Activated gamma-delta T cell (primary cell): Measurements from ENCODE around the gene PIEZO2.
"Not testable (repeated sequence)": the region's sequence is repeated elsewhere in the genome, so short reads cannot be mapped to it uniquely, and the experiment has no call there.

Experiments used
- DNase-seq: peaks from one replicate; lab custom pipeline; 2025; lab: John Stamatoyannopoulos, UW

The PIEZO2 gene

DNA sequence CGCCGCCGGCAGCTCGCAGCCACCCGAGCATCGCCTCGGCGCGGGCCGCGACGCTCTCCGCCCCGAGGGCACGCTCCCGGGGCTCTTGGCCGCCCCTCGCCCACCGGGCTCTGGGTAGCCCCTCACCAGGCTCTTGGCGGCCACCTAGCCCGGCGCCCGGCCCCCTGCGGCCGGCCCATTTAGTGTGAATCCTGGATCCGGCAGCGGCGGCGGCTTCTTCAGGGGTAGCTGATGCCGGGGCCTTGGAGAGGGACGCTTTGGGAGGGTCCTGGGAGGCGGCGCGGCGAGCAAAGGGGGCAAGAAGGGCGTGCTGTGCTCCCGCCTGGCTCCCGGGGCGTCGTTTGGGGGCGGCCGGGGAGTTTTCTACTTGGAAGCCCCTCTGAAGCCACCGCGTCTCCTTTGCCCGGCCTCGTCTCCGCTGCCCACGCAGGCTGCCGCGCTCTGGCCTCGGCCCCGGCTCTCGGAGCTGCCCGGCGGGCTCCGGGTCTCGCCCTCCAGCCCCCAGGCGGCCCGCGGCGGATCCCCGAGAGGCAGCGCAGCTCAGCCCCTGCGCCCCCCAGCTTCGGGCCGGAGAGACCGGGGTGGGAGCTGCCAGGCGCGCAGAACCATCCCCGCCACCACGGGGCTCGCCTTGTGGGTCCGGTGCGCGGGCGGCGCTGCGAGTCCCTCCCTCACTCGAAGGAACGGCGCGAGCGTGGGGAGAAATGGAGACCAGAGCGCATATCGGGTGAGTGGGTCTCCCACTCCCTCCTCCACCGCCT is 509 bp downstream of the PIEZO2 start:
- DNase-seq = no peak

GRCh38 chr18:11147962-11148679 is 1.2 kb downstream of the PIEZO2 start:
- no peak for DNase-seq

DNA sequence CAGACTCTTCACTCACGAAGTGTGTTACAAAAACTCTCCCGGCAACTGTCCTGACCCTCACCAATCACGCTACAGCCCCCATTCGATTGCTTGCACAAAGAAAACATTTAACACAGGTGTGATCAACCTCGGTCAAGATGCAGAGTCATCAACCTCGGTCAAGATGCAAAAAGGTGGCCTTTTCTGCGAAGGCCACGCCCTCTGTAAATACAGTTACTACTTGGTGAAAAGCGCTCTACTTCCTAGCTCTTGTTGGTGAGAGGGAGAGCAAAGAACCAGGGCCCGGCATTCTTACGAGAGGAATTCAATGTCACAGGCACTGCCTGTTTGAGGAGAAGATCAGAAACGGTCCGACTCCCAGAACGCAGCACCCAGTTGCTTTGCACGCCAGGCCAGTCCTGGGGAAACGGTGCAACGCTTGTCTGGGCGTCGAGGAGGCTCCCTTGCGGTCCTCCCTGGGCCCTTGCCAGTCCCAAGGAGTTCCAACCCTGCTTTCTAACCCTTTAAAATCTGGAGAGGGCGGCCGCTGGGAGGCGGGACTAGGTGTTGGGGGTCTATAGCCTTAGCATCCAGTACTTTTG is 1.9 kb downstream of the PIEZO2 start:
- no peak for DNase-seq

DNA sequence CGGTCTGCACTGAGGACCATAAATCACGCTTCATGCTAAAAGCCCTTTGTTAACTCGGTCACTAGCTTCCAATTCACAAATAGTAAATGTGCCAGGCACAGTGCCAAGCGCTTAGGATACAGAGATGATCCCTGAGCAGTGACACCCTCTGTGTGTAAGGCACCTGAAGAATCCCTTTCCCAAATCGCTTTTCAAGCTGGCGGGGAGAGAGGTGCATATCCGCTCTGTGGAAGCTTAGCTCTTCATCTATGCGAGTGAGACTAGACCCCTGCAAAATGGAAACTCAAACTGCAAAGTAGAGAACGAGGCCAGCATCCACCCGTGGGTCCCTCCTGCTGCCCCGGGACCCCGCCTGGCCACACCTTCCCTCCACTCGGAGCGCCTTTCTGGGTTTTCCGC is 2.4 kb downstream of the PIEZO2 start:
- no peak for DNase-seq

GRCh38 chr18:11146238-11146946 is 3.0 kb downstream of the PIEZO2 start:
- no peak for DNase-seq

DNA sequence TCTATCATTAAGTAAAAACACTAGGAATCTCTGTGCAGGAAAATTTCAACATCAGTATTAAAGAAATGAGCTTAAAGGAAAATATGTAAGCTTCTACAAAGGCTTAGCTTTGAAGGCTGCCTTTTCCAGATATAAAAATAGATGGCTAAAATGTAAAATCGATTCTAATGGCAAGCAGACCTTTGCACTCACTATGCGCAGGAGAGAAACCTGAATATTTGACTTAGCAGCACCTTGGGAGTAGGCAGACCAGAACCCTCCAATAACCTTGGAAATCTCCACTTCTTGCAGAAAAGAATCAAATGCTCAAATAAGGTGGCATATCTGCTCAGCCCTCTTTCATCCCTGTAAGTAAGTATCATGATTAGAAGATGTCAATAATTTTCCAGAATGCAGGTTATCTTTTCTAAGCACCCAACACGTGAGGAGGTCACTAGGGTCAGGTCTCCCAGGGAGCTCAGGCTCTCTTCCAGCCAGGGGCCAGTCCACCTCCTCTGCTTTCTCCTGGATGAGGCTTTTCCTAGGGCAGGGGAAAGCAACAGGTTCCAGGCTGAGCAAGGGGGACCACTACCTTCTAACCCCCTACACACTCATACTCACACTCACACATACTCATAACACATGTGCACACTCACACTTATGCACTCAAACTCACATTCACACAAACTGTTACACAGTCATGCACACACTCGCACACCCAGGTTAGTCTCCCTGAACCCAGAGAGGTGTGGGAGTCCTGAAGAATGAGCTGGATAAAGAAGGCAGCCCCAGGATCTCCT is 3.8 kb downstream of the PIEZO2 start:
- no peak for DNase-seq

DNA sequence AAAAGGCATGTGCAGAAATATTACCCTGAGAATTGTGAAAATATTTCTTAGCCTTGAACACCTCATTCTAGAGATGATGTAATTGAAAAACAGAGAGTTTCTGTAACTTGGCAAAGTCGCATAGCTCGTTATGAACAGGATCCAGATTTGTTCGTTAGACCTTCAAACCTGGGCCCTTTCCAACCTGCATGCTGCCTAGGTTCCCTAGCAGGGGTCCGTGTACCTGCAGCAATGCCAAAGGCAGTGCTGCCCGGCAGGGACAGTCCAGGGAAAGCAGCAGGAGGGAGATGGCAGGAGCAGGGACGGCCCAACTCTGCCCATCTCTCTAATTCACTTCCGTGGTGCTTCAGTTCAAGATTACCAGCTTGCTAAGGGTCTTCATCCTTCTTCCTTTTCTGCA is 12.0 kb downstream of the PIEZO2 start:
- no peak for DNase-seq

DNA sequence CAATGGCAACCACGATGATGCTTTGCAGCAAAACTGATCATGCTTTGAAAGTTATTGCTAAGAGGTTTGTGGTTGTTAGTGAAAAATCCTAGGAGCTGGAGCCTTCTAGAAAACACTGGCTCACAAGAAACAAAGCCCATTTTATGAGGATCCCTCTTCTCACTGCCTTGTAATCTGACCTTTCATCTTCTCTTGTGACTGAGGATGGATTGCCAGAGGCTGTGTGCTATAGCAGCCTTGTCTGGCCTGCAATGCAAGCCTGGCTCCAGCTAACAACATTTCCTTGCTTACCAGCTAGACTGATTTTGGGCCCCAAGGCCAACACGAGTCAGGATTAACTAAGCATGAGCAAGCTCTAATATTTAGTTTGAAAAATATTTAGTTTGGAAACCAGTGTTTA is 13.1 kb downstream of the PIEZO2 start:
- DNase-seq = no peak

GRCh38 chr18:11134940-11135339 is 14.4 kb downstream of the PIEZO2 start:
- no peak for DNase-seq

DNA sequence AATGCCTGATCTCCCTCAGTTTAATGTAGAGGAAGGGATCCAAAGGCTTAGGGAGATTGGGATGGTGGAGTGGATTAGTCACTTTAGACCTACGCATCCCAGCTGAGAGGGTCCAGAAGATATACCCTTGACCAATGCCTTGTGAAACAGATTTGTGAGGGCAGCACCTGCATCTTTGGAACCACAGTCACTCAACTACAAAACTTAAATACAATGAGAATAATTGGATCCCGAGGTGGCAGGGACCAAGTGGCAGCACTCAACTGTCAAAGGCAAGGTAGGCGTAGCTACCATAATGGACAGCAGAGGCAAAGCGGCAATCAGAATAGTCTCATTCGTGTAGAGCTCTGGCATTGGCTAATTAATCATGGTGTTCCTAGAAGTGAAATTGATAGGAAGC is 20.3 kb downstream of the PIEZO2 start:
- DNase-seq = not testable (repeated sequence)

DNA sequence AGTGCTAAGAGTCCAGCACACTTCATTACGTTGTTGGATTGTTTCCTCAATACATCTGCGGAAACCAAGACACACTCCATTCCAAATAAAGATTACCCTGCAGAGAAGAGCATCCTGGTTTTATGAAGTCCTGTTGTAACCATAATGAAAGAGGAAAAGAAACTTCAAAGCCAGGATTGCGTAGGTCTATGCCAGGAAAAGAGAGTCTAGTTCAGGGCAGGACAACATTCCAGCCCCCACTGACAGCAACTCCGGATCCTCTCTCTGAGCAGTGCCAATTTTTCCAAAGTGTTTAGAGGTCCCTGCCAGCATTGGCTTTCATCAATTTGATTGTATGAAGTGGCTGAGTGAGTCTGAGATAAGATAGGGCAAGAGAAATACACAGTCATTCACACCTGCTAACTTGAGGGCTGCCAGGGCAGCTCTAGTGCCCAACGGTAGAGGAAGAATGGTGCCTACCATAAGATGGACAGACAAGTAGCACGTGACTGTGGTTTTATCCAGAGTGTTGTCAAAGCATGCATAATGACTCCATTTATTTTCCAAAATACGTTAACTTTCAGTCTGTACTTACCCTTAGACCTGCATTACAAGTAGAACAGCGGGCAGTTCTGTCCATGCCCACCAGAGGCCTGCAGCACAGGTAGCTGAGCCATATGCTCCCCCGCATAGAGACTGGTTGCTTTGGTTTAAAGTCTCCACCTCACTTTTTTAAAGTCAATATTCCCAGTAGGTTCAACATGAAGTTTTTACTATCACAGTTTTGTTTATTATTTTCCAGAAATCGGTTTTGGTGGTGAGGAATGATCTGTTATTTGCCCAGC is 23.7 kb downstream of the PIEZO2 start:
- DNase-seq = no peak

- no peak for DNase-seq
Observed at GRCh38 chr18:11124054-11124453, 25.3 kb downstream of the PIEZO2 start.

GRCh38 chr18:11121443-11121849 is 27.9 kb downstream of the PIEZO2 start:
- DNase-seq = no peak

- DNase-seq = no peak
Observed at GRCh38 chr18:11119959-11120587, 29.3 kb downstream of the PIEZO2 start.

DNA sequence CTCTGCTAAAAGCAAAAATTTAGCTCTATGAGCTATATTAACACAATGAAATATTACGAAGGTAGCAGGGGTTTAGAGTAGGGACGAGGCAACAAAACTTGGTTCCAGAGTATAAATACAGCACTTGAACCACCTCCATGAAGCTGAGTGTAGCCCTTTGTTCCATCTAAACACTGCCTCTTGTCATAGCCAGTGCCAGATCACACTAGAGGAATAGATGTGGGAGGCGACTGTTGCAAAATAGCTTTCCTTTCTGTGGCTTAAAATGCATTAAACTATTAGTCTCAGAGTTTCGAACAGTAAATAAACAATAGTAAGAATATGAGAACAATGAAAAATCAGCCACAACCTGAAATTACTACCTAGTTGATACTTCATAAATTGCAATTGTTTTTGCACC is 29.8 kb downstream of the PIEZO2 start:
- DNase-seq = no peak

DNA sequence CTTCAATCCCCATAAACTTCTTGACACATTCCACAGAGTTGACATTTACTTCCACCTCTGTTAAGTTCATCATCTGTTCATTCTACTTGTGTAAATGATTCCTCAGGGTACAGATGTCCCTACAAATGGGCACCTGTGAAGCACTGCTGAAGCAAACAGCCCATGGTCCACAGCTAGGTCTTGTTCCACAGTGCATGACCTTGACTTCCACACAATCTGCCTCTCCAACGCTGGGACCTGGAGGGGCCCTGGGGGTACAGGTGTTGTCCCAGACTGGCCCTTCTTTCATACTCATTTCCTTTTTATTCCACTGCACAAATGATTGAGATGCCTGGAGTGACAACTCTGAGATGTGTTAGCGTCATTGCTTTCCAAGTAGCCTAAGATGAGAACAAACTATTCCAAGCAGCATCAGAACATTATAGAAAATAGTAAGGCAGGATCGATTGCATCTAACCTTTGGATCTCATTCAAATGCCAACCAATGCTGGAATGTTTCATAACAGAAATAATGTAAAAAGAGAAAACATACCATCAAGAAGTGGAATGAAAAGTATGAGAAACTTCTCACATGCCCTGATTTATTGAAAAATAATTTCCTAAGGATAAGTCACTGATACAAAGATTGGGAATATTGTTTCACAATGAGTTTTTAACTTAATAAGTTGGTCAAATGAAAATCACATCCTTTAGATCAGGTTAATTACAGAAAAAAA is 31.2 kb downstream of the PIEZO2 start:
- DNase-seq = no peak

DNA sequence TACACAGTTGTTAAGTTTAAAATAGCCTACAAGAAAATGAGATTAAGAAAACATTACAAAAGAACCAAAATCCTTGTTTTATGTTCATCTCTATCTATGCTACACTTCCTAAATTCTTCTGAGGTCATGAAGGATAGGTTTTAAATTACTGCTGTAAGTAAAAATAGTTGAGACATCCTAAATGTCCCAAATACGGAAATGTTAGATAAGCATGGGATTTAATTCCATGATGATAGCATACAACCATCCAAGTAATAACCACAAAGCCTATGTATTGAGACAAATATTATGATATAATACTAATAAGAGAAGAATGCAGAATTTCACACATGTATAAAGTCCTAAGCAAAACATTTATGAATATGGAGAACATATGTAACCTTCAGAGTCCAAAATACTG is 34.1 kb downstream of the PIEZO2 start:
- DNase-seq = no peak

- DNase-seq = no peak
Observed at GRCh38 chr18:11114653-11115052, 34.7 kb downstream of the PIEZO2 start.

GRCh38 chr18:11113937-11114336 is 35.4 kb downstream of the PIEZO2 start:
- DNase-seq = no peak

DNA sequence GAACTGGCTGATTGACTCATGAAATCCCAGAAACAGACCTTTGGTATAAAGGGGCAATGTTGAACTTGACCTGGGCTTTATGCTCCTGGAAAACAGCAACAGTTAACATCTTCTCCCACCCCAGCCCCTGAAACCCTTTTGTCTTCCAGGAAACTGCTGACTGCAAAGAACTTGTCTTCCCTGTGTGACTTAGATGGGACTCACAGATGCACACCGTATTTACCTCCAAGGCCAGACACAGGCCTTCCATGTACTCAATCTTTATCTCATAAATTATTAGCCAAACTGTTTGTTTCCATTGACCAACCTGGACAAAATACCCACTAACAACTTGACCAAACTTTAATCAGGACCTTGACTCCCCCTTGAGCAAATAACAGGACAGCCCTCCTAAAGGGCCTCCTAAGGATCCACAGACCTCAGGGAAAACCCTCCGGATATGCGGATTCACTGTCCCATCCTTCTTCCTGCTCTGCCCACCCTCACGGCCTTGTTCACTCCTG is 36.3 kb downstream of the PIEZO2 start:
- no peak for DNase-seq
